Activated T-cell treated with anti-CD3 and anti-CD28 coated beads, Interleukin-2, amount 50 U/mL, for 72 hours (primary cell): ENCODE data around the gene MLF1. TPM values are rescaled to one million over a fixed set of nuclear protein-coding genes. Genes with fewer than 3 reads are reported as not detected.
A peak's percentile ranks its signal among the peaks of the same experiment; 100 is the strongest.

Experiments used
- ATAC-seq, 2 donors: fragments of 150-1000 bp; cut with Tn5 transposase; replicated peaks in 1 of 2; 2 replicates each; pipeline ENCODE4 v1.10.0; 2021; ENCODE audit warnings: moderate library complexity in 2 of 2, mild to moderate bottlenecking in 1 of 2
- DNase-seq, 2 donors: peaks; one replicate each; pipeline ENCODE4 v3.0.0; 2021 to 2022; ENCODE audit warnings: mixed read lengths in 1 of 2
- H3K27ac Mint-ChIP-seq: one replicate; pipeline ENCODE4 v1.8.0; 2022; ENCODE audit warnings: mild to moderate bottlenecking, moderate library complexity, mixed read lengths
- H3K27me3 Mint-ChIP-seq: one replicate; pipeline ENCODE4 v1.8.0; 2022; ENCODE audit warnings: low read depth, mixed read lengths
- H3K36me3 Mint-ChIP-seq, 2 donors: one replicate each; pipeline ENCODE4 v1.8.0; 2022; ENCODE audit warnings: mixed read lengths in 2 of 2, mild to moderate bottlenecking in 1 of 2; ENCODE audit not compliant: insufficient read depth in 2 of 2
- H3K4me1 Mint-ChIP-seq: one replicate; pipeline ENCODE4 v1.8.0; 2022; ENCODE audit warnings: low read depth, mixed read lengths
- H3K4me3 Mint-ChIP-seq, 2 donors: one replicate each; pipeline ENCODE4 v1.8.0; 2022; ENCODE audit warnings: mild to moderate bottlenecking in 2 of 2, mixed read lengths in 2 of 2, moderate library complexity in 2 of 2
- H3K9me3 Mint-ChIP-seq, 2 donors: one replicate each; pipeline ENCODE4 v1.8.0; 2022; ENCODE audit warnings: mixed read lengths in 2 of 2
- total RNA-seq, 2 donors: library from RNA; stranded (reverse); gene quantifications; one replicate each; pipeline ENCODE4 v1.2.3, GENCODE V29; 2022

The MLF1 gene
- total RNA-seq, 2 donors from 2014 or later: 2.9 to 3.6 TPM

DNA sequence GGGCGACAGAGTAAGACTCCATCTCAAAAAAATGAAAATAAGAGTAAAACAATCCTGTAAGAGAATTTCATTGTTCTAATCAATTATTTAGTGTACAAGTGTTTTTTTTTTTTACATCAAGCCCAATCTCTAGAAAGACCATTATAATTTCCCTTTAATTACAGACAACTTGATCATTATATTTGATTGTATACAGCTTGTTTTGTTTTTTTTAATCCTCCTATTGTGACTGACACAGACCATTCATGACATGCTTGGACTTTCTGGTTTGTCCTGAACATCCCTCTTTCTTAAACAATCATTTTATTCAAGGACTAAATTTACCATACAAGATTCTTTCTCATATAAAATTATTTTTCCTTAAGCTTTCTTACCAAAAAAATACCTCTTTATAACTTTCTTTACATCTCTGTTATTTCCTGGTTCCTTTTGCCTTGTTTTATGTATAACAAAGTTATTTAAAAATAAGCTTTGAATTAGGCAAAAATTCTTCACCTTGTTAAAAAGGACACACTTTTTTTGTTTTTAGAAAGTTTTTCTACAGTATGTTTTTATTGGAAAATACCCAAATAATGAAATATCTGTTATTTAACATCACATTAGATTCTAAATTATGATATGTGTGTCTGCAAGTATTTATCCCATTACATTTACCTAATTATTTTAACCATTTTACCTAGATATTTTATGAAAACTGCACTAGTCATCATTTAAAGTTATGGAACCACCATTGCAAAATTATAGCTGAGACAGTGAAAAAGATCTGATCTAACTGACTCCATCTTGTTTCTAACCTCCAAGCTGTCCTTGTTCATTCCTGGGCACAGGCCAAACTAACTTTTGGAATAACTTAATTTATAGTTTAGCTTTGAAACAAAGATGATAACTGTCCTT lies 47.2 kb downstream of the MLF1 start:
- peaks cover 2 to 13% of the 10 kb centered on the region in 2 donors for H3K36me3 Mint-ChIP-seq
- H3K27me3 Mint-ChIP-seq: peaks cover 12% of the 10 kb centered on the region
- ATAC-seq: no peak
- no peak for DNase-seq
- H3K4me3 Mint-ChIP-seq: no peak overlapping the region
- no peak overlapping the region for H3K27ac Mint-ChIP-seq
- H3K4me1 Mint-ChIP-seq: no peaks in the 10 kb centered on the region
- H3K9me3 Mint-ChIP-seq: peaks cover 2 to 5% of the 10 kb centered on the region in 2 donors

DNA sequence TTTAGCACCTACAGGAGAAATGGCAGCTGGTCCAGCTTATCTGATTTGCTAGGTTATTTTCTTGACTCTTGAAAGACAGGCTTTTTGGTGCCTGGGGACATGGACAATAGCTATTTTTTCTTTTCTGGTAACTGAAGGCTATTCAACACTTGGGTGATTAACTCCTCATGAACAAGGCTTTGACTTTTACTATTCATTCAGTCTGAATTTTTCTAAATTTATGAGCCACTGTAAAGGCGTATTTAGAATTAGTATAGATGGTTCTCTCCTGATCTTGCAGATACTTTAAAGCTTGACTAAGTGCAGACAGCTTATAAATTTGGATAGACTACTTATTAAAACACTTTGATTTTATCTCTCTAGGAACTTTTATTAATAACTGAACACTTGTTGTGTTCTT lies 54.9 kb downstream of the MLF1 start:
- Mint-ChIP-seq H3K36me3 (peaks cover 0 to 2% of the 10 kb centered on the region in 2 donors), H3K27me3 (peaks cover 20% of the 10 kb centered on the region), H3K27ac (no peak overlapping the region), H3K4me1 (no peaks in the 10 kb centered on the region), H3K9me3 (peaks cover 2 to 3% of the 10 kb centered on the region in 2 donors), H3K4me3 (no peak overlapping the region)
- DNase-seq: no peak
- no peak for ATAC-seq

DNA sequence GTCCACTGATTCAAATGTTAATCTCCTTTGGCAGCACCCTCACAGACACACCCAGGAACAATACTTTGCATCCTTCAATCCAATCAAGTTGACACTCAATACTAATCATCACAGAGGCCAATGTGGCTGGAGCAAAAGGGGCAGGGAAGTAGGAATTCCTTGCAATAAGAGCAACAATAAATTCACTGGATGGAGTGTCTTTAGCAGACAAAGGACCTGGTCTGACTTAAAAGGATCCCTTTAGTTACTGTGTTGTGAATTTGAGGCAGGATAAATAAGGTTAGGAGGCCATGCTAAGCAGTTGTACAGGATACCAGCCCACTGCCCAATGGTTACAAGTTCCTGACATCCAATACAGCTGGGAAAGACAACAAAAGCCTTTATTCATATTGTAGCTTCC lies 61.0 kb downstream of the MLF1 start:
- no peak for DNase-seq
- Mint-ChIP-seq H3K4me1 (no peaks in the 10 kb centered on the region), H3K9me3 (no peaks in the 10 kb centered on the region), H3K27me3 (peaks cover 30% of the 10 kb centered on the region), H3K27ac (no peak overlapping the region), H3K4me3 (no peak overlapping the region), H3K36me3 (no peaks in the 10 kb centered on the region)
- ATAC-seq: no peak

DNA sequence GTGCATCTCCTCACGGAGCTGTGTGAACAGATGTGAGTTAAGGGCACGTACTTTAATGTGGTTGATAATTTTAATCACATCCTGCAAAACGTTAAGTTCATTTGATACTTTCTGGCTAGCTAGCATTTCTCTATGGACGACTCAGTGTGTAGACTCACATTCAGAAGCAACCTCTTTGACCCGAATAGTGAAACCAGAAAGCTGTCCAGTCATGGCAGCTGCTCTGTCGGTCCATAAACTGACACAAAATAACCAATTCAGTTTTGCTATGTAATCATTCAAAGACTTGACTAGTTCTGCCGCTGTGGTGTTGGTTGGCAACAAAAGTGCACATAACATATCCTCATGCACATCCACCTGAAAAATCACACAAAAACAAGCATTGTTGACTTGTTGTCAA lies 69.7 kb downstream of the MLF1 start:
- peak in 1 of 2 donors; percentile 13 for ATAC-seq
- H3K4me1 Mint-ChIP-seq: peaks cover 27% of the 10 kb centered on the region
- H3K36me3 Mint-ChIP-seq: no peaks in the 10 kb centered on the region
- DNase-seq: no peak
- no peak overlapping the region for H3K27ac Mint-ChIP-seq
- H3K9me3 Mint-ChIP-seq: no peaks in the 10 kb centered on the region
- H3K4me3 Mint-ChIP-seq: peak overlapping the region in 1 of 2 donors; percentile 18
- no peaks in the 10 kb centered on the region for H3K27me3 Mint-ChIP-seq

DNA sequence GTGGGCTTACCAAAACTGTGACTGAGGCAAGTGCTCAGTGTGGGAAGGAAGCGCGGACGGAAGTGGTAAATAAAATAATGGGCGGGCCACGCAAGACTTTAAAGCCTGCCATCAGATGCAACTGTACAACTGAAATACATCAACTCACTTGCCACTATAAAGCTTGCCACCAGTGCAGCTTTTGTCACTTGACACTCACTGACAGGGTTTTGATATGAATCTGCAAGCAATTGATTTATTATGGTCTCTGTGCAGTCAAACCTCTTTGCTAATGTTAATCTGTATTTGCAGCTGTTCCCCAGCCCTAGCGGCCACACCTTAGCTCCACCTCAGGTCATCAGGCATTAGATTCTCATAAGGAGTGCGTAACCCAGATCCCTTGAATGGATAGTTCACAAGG lies 71.0 kb downstream of the MLF1 start:
- Mint-ChIP-seq H3K4me1 (peaks cover 38% of the 10 kb centered on the region), H3K36me3 (no peaks in the 10 kb centered on the region), H3K27me3 (no peaks in the 10 kb centered on the region), H3K9me3 (no peaks in the 10 kb centered on the region), H3K4me3 (peak overlapping the region; percentile 34 to 40), H3K27ac (no peak overlapping the region)
- DNase-seq (peak in 1 of 2 donors; percentile 12), ATAC-seq (no peak)

DNA sequence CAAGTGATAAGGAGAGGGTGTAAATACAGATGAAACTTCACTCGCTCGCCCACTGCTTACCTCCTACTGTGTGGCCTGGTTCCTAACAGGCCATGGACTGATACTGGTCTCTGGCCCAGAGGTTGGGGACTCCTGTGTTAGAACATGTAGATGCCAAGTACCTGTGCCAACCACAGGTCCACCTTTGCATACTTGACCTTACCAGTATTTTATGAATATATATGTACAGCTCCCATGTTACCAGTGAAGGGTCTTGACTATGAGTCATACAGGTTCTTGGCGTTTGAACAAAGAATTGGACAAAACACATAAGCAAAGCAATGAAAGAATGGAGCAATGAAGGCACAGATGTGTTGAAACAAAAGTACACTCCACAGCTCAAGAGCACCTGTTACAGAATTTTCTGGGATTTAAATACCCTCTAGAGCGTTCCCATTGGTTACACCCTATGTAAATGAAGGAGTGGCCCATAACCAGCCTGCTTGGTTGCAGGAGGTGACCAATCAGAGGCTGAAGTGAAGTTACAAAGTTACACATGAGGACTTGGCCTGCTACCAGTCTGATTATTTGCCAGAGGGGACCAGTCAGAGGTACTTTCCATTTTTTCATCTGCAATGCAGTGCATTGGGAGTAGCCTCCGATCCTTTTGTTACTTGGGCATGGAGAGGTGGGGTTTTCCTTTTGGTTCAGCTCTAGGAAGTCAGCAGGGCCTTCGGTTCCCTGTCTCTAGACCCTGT lies 71.6 kb downstream of the MLF1 start:
- H3K27me3 Mint-ChIP-seq: no peaks in the 10 kb centered on the region
- DNase-seq (no peak), ATAC-seq (no peak)
- no peaks in the 10 kb centered on the region for H3K36me3 Mint-ChIP-seq
- H3K4me1 Mint-ChIP-seq: peaks cover 40% of the 10 kb centered on the region
- H3K9me3 Mint-ChIP-seq: no peaks in the 10 kb centered on the region
- peak overlapping the region; percentile 54 for H3K27ac Mint-ChIP-seq
- H3K4me3 Mint-ChIP-seq: peak overlapping the region in 1 of 2 donors; percentile 43

DNA sequence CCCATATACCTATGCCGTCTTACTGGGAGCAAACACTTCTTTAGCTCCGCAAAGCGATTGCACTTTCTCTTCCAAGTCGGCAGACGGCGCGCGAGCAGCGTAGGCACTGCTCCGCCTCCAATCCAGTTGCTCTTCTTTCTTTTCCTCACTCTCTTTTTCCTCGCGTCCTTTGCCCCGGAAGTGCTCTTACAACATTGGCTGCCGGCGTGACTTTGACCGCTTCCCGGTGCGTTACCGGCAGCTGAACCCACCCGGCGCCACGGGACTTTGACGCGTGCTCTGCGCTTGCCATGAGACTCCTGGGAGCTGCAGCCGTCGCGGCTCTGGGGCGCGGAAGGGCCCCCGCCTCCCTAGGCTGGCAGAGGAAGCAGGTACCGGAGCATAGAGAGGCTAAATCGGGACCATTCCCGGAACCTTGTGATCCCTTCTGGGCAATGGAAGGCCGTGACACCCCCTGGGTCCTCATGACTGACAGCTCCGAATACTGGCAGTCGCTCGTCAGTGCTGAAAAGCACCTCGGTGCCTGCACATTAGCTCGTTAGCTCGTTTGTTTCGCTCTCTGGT lies 73.4 kb downstream of the MLF1 start, which contains the start of gene GFM1:
TSS of gene GFM1 (plus strand) at position 183 of the 564 bp plus-strand sequence. CDS start at position 291, 108 bp downstream.
- peak within 1 kb of the TSS; percentile 96 to 97 for H3K4me3 Mint-ChIP-seq
- H3K9me3 Mint-ChIP-seq: no peaks in the 10 kb centered on the region
- H3K27ac Mint-ChIP-seq: peak within 1 kb of the TSS; percentile 93
- ATAC-seq (peak; percentile 93 to 96), DNase-seq (peak; percentile 87 to 91)
- no peaks in the 10 kb centered on the region for H3K27me3 Mint-ChIP-seq
- peaks cover 46% of the 10 kb centered on the region for H3K4me1 Mint-ChIP-seq
- H3K36me3 Mint-ChIP-seq: peaks cover 0 to 10% of the 10 kb centered on the region in 2 donors

DNA sequence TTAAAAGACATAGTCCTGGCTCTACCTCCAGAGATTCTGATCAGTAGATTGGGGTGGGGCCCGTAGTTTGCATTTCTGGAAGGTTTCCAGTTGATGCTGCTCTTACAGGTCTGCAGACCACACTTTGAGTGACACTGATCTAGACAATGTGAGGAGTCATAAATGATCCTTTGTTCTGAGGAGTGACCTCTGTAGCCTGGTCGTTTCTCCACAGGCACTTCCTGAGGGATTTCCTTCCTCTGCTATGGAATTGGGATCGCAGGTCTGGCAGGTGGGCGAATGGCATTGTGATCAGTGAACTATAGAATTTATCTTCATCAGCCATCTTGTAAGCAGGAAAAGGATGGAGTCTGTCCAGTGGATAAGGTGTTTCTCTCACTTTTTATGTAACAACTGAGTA lies 78.8 kb downstream of the MLF1 start:
- H3K4me3 Mint-ChIP-seq: no peak overlapping the region
- H3K36me3 Mint-ChIP-seq: peaks cover 2 to 26% of the 10 kb centered on the region in 2 donors
- H3K4me1 Mint-ChIP-seq: peaks cover 25% of the 10 kb centered on the region
- H3K27me3 Mint-ChIP-seq: no peaks in the 10 kb centered on the region
- ATAC-seq (no peak), DNase-seq (no peak)
- no peaks in the 10 kb centered on the region for H3K9me3 Mint-ChIP-seq
- H3K27ac Mint-ChIP-seq: no peak overlapping the region

DNA sequence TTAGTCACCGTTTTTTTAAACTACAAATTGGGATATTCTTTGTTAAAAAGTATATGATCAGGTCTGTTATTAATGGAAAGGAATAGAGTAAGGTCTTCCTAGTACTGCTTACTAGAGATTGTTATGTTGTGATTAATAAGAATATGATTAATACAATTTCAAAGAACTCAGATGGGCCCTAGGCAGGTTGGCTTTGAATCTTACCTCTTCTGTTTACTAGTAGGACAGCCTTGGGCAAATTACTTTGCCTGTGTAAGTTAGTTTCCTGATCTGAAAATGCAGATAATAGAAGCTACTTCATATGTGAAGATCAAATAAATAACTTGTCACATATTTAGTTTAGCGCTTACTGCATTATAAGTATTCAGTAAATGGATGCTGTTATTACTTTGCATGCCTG lies 80.2 kb downstream of the MLF1 start:
- DNase-seq (no peak), ATAC-seq (no peak)
- H3K4me1 Mint-ChIP-seq: peaks cover 14% of the 10 kb centered on the region
- no peak overlapping the region for H3K4me3 Mint-ChIP-seq
- H3K36me3 Mint-ChIP-seq: peaks cover 2 to 27% of the 10 kb centered on the region in 2 donors
- no peaks in the 10 kb centered on the region for H3K9me3 Mint-ChIP-seq
- H3K27ac Mint-ChIP-seq: no peak overlapping the region
- H3K27me3 Mint-ChIP-seq: no peaks in the 10 kb centered on the region

DNA sequence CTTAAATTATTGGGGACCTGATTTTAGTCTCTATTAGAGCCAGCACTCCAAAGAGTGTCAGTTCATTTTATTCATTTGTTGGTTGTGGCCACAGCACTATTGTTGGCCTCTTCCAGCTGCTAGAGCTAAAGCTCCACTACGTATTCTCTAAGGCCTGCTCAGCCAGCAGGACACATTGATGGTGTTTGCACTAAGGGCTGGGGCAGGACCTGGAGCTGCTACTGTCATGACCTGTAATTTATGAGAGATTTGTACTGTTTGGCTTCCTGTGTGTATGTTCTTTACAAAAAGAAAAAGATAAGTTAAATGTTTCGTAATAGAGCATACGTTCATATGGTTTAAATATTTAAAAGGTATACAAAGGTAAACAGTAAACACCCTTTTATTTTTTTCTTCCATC lies 81.5 kb downstream of the MLF1 start:
- ATAC-seq (no peak), DNase-seq (no peak)
- no peak overlapping the region for H3K27ac Mint-ChIP-seq
- peaks cover 2 to 32% of the 10 kb centered on the region in 2 donors for H3K36me3 Mint-ChIP-seq
- H3K9me3 Mint-ChIP-seq: no peaks in the 10 kb centered on the region
- H3K4me1 Mint-ChIP-seq: peaks cover 8% of the 10 kb centered on the region
- H3K27me3 Mint-ChIP-seq: no peaks in the 10 kb centered on the region
- no peak overlapping the region for H3K4me3 Mint-ChIP-seq

Other genes starting within 250 kb of the MLF1 start
- gene GFM1, start 73.3 kb downstream of the MLF1 start, total RNA-seq: 10 to 100 TPM; 44.9 to 45.6 TPM
- 1 to 10 TPM; 5.5 to 5.7 TPM for gene LXN, start 101.5 kb downstream of the MLF1 start, total RNA-seq
- gene RARRES1, start 161.3 kb downstream of the MLF1 start, total RNA-seq: under 1 TPM in 1 of 2 donors, not detected in 1; 0.41 TPM
- 10 to 100 TPM; 11.2 to 17.5 TPM for gene MFSD1, start 230.9 kb downstream of the MLF1 start, total RNA-seq